HUES48 (cell line): ENCODE results near the gene DIP2A.

ENCODE experiments used
- H3K27ac ChIP-seq: one replicate; pipeline ENCODE4 v1.7.0; 2013; ENCODE audit warnings: low read depth, low read length, inconsistent platforms
- H3K27me3 ChIP-seq: 2 replicates; pipeline ENCODE4 v1.6.1; 2013; ENCODE audit warnings: mild to moderate bottlenecking, low read length; ENCODE audit not compliant: control insufficient read depth, insufficient read depth
- H3K36me3 ChIP-seq: 2 replicates; pipeline ENCODE4 v1.6.1; 2013; ENCODE audit warnings: low read length; ENCODE audit not compliant: control insufficient read depth, insufficient read depth
- H3K4me1 ChIP-seq: 2 replicates; pipeline ENCODE4 v1.6.1; 2013; ENCODE audit warnings: mild to moderate bottlenecking, low read length; ENCODE audit not compliant: control insufficient read depth, insufficient read depth
- H3K4me3 ChIP-seq: 2 replicates; pipeline ENCODE4 v1.5.1; 2013; ENCODE audit warnings: mild to moderate bottlenecking, low read depth, low read length
- H3K9ac ChIP-seq: 2 replicates; pipeline ENCODE4 v1.6.1; 2013; ENCODE audit warnings: mild to moderate bottlenecking, low read depth, low read length, moderate library complexity
- H3K9me3 ChIP-seq: 2 replicates; pipeline ENCODE4 v1.6.1; 2013; ENCODE audit warnings: low read length; ENCODE audit not compliant: control insufficient read depth, insufficient read depth

Gene DIP2A

GRCh38 chr21:46550116-46550941 is 91.6 kb downstream of the DIP2A start:
- no peak overlapping the region for H3K9ac ChIP-seq
- H3K27ac ChIP-seq, result no peak overlapping the region
- H3K36me3 ChIP-seq, result peaks cover 53% of the 10 kb centered on the region
- H3K4me3 ChIP-seq, result no peak overlapping the region
- H3K27me3 ChIP-seq, result no peaks in the 10 kb centered on the region
- no peaks in the 10 kb centered on the region for H3K9me3 ChIP-seq
- H3K4me1 ChIP-seq, result no peaks in the 10 kb centered on the region

- H3K27ac ChIP-seq, result no peak overlapping the region
- no peak overlapping the region for H3K4me3 ChIP-seq
- no peaks in the 10 kb centered on the region for H3K4me1 ChIP-seq
- H3K9ac ChIP-seq, result no peak overlapping the region
- no peaks in the 10 kb centered on the region for H3K9me3 ChIP-seq
- no peaks in the 10 kb centered on the region for H3K27me3 ChIP-seq
- H3K36me3 ChIP-seq, result peaks cover 50% of the 10 kb centered on the region
These were observed 93.0 kb downstream of the DIP2A start for GRCh38 chr21:46551636-46552241.

DNA sequence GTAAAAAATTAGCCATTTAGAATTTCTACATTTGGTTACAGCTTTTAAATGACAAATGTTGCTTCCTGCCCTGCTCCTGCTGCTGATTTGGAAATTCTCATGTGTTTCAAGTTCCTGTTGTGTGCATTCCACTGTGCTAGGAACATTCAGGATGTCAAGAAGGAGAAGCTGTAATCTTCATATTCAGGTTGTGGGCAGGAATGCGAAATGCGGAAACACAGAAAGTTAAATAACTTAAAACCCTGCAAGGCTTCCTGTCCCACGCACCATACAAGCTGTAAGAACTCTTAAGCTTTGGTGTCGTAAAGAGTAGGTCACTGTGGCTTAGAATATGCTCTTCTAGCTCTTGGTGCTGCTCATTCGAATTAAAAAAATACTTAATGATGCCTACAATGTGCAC is 93.6 kb downstream of the DIP2A start:
- Histone ChIP-seq H3K36me3 (peaks cover 50% of the 10 kb centered on the region), H3K27me3 (no peaks in the 10 kb centered on the region), H3K9ac (no peak overlapping the region), H3K4me1 (no peaks in the 10 kb centered on the region), H3K27ac (no peak overlapping the region), H3K9me3 (no peaks in the 10 kb centered on the region), H3K4me3 (no peak overlapping the region)

GRCh38 chr21:46552865-46553379 is 94.2 kb downstream of the DIP2A start:
- Histone ChIP-seq H3K9ac (no peak overlapping the region), H3K4me1 (no peaks in the 10 kb centered on the region), H3K36me3 (peaks cover 53% of the 10 kb centered on the region), H3K9me3 (no peaks in the 10 kb centered on the region), H3K4me3 (no peak overlapping the region), H3K27ac (no peak overlapping the region), H3K27me3 (no peaks in the 10 kb centered on the region)

DNA sequence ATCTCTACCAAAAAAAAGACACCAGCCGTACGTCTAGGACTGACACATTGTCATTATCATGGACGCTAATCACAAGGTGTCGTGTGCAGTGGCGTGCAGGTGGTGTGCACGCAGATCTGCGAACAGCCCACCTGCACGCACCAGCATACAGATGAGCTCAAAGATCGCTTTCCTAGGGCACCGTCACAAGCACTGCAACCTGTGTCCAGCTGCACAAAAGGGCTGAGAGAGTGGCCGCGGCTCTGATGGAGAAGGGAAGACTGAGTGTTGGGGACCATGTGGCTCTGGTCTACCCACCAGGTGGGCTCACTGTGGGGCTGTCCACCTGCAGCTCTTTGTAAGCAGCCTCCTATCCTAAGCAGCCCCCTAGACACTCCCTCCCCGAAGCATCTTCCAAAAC is 95.3 kb downstream of the DIP2A start:
- Histone ChIP-seq H3K36me3 (peaks cover 55% of the 10 kb centered on the region), H3K9me3 (no peaks in the 10 kb centered on the region), H3K27me3 (no peaks in the 10 kb centered on the region), H3K27ac (no peak overlapping the region), H3K4me1 (no peaks in the 10 kb centered on the region), H3K9ac (no peak overlapping the region), H3K4me3 (no peak overlapping the region)

DNA sequence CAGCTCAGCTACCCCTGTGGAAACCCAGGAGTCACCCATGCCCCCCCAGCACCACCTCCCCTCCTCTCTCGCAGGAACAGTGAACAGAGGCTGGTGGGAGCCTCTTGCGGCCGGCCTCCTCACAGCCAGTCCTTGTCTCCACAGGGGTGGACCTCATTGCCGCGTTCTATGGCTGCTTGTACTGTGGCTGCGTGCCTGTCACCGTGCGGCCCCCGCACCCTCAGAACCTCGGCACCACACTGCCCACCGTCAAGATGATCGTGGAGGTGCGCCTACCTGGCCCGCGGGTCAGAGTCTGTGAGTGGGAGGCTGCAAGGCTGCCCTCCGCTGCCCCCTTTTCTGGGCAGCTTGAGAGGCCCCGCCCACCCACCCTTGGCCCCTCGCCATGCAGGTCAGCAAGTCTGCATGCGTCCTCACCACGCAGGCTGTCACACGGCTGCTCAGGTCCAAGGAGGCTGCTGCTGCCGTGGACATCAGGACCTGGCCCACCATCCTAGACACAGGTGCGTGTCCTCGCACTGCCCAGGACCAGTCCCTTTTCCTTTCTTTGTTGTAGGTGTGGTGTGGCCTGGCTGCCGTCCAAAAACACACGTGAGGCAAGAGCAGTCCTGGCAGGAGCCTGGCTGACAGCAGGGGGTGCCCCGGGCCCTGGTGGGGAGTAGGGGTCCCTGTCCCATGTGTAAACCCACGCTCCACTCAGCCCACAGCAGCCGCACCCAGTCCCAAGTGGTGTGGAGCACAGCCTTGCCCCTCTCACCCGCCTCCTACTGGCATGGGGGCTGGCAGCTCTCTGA is 95.9 kb downstream of the DIP2A start:
- Histone ChIP-seq H3K27me3 (no peaks in the 10 kb centered on the region), H3K36me3 (peaks cover 57% of the 10 kb centered on the region), H3K9me3 (no peaks in the 10 kb centered on the region), H3K27ac (no peak overlapping the region), H3K4me1 (no peaks in the 10 kb centered on the region), H3K9ac (no peak overlapping the region), H3K4me3 (no peak overlapping the region)

- H3K4me3 ChIP-seq, result no peak overlapping the region
- no peak overlapping the region for H3K27ac ChIP-seq
- H3K36me3 ChIP-seq, result peaks cover 52% of the 10 kb centered on the region
- no peaks in the 10 kb centered on the region for H3K27me3 ChIP-seq
- no peaks in the 10 kb centered on the region for H3K9me3 ChIP-seq
- H3K4me1 ChIP-seq, result no peaks in the 10 kb centered on the region
- H3K9ac ChIP-seq, result no peak overlapping the region
These were observed 96.5 kb downstream of the DIP2A start for GRCh38 chr21:46555225-46555617.

DNA sequence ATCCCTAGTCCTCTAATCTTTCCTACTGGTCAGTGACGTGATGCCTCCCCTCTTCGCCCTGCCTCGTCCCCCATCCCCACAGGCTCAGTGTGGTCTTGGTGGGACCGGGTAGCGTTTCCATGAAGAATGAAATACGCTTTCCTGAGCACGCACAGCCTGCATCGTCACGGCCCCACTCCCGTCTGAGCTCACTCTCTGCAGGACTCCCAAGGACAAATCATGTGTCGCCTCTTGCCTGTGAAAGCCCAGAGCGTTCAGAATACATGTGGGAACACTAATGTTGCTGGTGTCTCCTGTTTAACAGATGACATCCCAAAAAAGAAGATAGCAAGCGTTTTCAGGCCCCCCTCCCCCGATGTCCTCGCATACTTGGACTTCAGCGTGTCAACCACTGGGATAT is 97.0 kb downstream of the DIP2A start:
- no peaks in the 10 kb centered on the region for H3K9me3 ChIP-seq
- H3K27me3 ChIP-seq, result no peaks in the 10 kb centered on the region
- H3K27ac ChIP-seq, result no peak overlapping the region
- no peak overlapping the region for H3K4me3 ChIP-seq
- H3K4me1 ChIP-seq, result no peaks in the 10 kb centered on the region
- peaks cover 49% of the 10 kb centered on the region for H3K36me3 ChIP-seq
- no peak overlapping the region for H3K9ac ChIP-seq

- Histone ChIP-seq H3K27ac (no peak overlapping the region), H3K9me3 (no peaks in the 10 kb centered on the region), H3K27me3 (no peaks in the 10 kb centered on the region), H3K36me3 (peaks cover 54% of the 10 kb centered on the region), H3K9ac (no peak overlapping the region), H3K4me3 (no peak overlapping the region), H3K4me1 (no peaks in the 10 kb centered on the region)
These were observed 98.1 kb downstream of the DIP2A start for GRCh38 chr21:46556802-46557201.

- Histone ChIP-seq H3K27me3 (no peaks in the 10 kb centered on the region), H3K9ac (no peak overlapping the region), H3K4me3 (no peak overlapping the region), H3K36me3 (peaks cover 57% of the 10 kb centered on the region), H3K4me1 (no peaks in the 10 kb centered on the region), H3K9me3 (no peaks in the 10 kb centered on the region), H3K27ac (no peak overlapping the region)
These were observed 98.8 kb downstream of the DIP2A start for GRCh38 chr21:46557469-46557868.
